ENCODE data around the gene INSIG1.
A peak's percentile ranks its signal among the peaks of the same experiment; 100 is the strongest.

Gene INSIG1

DNA sequence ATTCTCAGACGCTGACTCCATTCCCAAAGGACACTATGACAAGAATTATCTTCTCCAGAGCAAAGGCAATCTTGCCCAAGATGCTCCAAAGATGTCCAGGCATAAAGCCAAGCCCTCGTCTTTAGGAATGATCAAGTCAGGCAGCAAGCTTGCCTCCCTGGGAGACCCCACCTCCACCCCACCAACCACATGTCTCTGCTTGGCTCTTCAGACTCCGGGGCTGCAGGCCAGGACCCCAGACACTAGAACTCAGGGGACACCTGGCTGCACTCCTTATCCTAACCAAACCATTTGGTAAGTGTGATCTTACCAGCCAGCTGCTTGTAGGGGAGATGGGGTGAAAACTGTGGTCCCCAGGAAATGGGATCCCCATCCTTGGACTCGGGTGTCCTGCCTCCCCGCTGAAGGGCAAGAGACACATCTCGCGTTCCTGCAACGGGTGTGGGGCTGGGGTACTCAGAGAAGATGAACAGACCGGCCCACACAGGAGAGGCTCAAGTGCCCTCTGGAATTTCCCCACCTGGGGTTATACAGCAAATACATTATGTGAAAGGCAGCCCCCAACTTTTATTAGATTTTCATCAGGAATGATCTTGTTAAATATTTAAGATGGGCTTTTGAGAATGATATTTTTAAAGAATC is 55.7 kb downstream of the INSIG1 start:
- no peak for DNase-seq
- in situ Hi-C loops (cut with HindIII; ENCODE audit: low pct_ligation_motif_present, low pct_unique_long_range_greater_than_20kb, low sequenced_read_pairs) = no loop called here

DNA sequence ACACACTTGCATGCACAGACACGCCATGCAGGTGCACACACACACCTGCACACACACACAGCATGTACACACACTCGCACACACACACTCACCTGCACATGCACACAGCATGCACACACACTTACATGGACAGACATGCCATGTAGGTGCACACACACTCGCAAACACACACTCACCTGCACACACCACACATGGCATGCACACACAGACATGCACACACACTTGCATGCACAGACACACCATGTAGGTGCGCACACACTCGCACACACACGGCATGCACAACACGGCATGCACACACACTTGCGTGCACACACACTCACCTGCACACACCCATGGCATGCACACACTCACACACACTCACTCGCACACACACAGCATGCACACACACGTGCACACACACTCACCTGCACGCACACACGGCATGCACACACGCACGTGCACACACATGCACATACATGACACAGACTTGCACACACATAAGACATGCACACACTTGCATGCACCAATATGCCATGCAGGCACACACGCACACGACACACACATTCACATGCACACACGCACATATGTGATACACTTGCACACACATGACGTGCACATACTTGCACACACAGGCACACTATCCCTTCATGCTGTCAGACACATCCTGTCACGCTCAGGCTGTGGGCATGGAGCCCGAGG is 56.8 kb downstream of the INSIG1 start:
- in situ Hi-C loops (cut with HindIII; ENCODE audit: low pct_ligation_motif_present, low pct_unique_long_range_greater_than_20kb, low sequenced_read_pairs) = no loop called here

GRCh38 chr7:155355176-155355575 is 57.5 kb downstream of the INSIG1 start:
- no peak for DNase-seq
- in situ Hi-C loops (cut with HindIII; ENCODE audit: low pct_ligation_motif_present, low pct_unique_long_range_greater_than_20kb, low sequenced_read_pairs) = no loop called here

More for the DNA sequence above, 56.8 kb downstream of the INSIG1 start:
- no peak for DNase-seq

DNA sequence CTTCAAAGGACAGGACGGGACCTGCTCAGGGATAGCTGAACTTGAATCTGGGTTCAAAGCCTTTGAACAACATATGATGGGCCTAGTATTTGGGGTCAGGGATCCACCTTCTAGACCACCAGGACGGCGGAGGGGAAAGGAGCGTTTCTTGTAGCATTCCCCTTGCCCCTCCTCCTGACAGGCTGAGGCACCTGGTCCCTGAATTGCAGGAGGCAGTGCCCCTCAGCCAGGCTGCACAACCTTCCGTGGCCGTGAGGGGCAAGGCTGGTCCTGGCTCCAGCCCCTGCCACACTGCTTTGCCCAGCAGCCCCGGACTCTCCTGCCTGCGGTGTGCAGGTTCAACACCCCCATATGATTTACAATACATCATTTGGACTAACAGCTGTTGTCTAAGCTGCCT is 58.1 kb downstream of the INSIG1 start:
- in situ Hi-C loops (cut with HindIII; ENCODE audit: low pct_ligation_motif_present, low pct_unique_long_range_greater_than_20kb, low sequenced_read_pairs) = no loop called here
- no peak for DNase-seq

DNA sequence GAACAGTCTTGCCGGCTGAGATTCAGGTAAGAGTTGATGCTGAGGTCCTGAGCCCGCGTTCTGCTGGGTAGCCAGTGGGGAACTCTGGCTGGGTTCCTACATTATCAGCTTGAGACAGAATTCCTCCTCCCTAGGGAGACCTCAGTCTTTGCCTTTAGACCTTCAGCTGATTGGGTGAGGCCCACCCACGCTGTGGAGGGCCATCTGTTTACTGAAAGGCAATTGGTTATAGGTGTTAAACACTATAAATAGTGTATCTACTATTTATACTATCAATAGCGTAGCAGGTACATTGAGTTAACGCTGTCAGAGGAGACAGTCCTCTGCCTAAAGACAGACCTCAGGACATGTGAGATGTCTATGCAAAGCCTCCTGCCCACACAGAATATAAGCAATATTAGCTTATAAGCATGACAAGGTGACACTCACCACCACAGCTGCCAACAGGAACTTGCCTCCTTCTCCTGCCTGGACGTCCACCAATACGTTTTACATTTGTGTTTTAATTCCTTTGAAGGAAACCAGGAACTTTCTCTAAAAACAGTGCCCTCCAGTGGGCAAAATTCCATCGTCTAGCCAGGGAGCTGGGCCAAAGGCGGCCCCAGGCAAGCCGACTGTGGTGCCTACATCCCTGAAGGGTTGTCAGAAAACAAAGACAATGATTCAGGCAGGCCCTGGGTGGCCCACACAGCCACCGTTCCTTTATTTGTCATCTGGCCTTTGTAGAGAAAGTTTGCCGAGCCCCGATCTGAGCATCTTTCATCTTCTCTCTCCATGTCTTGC is 58.8 kb downstream of the INSIG1 start:
- in situ Hi-C loops (cut with HindIII; ENCODE audit: low pct_ligation_motif_present, low pct_unique_long_range_greater_than_20kb, low sequenced_read_pairs) = no loop called here
- DNase-seq = peak; percentile 59

DNA sequence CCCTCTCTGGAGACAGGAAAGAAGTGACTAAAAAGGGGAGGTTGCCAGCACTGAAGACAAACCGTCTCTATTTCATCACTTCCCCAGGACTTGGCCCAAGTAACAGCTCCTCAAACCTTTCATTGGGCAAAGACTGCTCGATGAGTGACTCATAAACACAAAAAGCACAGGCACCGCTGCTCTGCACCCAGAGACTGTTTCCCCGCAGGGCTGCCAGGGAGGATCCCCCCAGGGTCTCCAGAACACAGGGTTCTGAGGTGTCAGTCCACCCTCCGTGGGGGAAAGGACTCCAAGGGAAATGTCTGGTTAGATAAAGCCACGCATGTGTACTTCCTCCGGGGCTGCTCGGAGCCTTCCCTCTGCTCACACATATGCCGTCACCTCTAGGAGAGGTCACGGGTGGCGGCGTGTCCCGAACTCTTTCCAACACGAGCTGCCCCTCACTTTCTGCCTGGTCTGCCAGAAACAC is 59.9 kb downstream of the INSIG1 start:
- in situ Hi-C loops (cut with HindIII; ENCODE audit: low pct_ligation_motif_present, low pct_unique_long_range_greater_than_20kb, low sequenced_read_pairs) = no loop called here
- no peak for DNase-seq

DNA sequence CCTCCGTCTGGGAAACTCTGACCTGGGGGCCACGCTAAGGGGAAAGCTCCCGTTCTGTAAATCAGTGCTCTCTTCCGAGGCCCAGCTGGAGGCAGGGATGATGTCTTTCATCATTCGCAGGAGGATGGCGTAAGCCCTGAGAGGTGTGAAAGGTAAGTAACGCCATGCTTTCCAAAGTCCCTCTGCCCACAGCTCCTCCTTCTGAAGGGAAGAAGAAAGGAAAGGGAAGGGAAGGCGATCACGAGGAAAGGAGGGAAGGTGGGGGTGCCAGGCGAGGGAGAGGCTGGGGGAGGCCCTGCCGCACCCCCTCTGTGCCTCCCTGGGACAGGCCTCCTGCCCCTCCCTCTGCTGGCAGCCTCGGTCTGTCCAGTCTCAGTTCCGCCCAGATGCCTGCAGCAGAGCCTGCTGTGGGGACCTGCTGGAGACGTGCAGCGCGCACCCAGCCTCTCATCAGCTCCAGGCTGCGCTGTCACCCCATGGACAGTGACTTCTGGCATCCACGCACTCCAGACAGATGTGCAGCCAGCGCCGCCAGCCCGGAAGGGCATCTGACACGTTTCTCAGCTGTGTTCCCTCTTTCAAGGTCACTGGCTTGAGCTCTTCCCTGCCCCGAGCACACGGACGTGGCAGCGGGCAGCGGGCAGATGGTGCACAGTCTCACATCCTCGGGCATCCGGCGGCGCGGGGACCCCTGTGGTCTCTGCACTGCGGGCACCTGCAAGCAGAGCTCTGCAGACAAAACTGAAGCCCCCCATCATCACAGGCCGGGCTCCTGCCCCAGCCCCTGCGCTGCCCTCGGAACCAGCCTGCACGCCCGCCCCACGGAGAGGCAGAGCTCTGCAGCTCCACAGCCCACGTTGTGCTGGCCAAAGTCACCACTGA is 60.6 kb downstream of the INSIG1 start:
- no peak for DNase-seq
- in situ Hi-C loops (cut with HindIII; ENCODE audit: low pct_ligation_motif_present, low pct_unique_long_range_greater_than_20kb, low sequenced_read_pairs) = no loop called here

DNA sequence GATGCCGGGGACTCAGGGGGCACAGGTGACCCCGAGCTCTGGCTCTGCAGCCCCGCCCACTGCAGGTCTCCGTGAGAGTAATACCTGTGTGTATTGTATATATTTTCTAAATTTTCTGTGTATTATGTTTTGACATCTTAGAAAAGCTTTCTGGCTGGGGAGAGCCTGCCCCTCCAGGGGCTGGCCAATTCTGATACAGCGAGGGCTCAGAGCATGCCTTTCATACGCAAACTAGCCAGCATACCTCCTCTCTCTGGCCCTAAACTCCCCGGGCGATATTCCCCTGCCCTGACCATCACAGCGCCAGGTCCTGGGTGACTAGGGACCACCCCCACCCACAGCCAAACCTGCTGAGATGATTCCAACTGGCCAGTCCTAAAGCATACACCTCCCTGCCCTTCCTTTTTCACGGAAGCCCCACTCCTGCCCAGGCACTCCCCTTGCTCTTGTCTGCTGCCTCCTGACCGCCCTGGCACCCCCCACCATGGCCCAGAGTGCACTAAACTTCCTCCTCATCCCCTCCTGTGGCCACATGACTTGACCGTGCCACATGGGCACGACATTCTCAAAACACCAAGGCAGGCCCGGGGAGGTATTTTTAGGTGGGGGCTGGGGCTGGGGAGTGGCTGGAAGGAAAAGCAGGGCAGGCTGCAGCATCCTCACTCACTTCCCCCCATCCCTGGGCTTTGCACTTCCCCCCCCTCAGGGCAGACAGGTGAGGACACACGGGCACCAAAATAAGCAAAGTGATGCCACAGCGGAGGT is 61.5 kb downstream of the INSIG1 start:
- DNase-seq = no peak
- in situ Hi-C loops (cut with HindIII; ENCODE audit: low pct_ligation_motif_present, low pct_unique_long_range_greater_than_20kb, low sequenced_read_pairs) = no loop called here
